K562 (cell line): ENCODE data around the gene ARHGEF33.

Experiments
- POLR2A ChIP-seq: fragments of 450-650 bp; conservative IDR thresholded peaks from 2 replicates; pipeline ENCODE4 v1.6.1; 2016
- SP1 ChIP-seq: sonication (generic); formaldehyde crosslinking; IDR thresholded peaks from 2 replicates; pipeline ENCODE4 v1.8.1; 2022; ENCODE audit warnings: mild to moderate bottlenecking, missing genetic modification reagents
- TF ChIP-seq, protein P1 (sequence below): fragments of 450-650 bp; conservative IDR thresholded peaks from 2 replicates; pipeline ENCODE4 v1.6.1; 2016; ENCODE audit warnings: missing genetic modification characterization, low read depth, mild to moderate bottlenecking, missing compliant biosample characterization, moderate library complexity

DNA sequence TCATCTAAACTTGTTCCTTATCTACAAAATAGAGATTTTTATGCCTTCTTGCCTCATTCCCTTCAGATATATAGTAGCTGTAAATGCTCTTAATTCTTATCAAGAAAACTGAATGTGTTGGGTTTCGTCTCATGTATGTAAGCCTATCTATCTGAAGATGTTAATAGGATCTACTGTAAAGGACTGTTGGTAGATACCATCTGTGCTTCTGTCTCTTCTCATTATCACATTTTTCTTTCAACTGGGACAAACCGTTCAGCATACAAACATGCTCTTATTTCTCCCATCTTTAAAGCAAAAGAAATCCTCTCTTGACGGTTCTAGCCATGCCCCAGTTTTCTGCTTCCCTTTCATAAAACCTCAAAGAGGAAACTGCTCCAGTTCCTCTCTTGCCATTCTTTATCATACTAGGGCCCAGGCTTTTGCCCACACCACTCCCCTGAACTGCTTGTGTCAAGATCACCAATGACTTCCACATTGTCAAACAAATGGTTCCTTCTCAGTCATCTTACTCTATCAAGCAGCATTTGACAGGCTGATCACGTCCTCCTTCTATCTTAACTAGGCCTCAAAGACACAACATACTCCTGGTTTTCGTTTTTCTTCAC lies 88.7 kb downstream of the ARHGEF33 start:
- TF ChIP-seq POLR2A = no peak
- no peak for TF ChIP-seq SP1 (CRISPR knock-in tag)
- TF ChIP-seq, protein P1, sequence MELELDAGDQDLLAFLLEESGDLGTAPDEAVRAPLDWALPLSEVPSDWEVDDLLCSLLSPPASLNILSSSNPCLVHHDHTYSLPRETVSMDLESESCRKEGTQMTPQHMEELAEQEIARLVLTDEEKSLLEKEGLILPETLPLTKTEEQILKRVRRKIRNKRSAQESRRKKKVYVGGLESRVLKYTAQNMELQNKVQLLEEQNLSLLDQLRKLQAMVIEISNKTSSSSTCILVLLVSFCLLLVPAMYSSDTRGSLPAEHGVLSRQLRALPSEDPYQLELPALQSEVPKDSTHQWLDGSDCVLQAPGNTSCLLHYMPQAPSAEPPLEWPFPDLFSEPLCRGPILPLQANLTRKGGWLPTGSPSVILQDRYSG (tag) = no peak
